Forelimb muscle (tissue), 1 donor: ENCODE results near the gene KRTAP9-6. TPM values are rescaled to one million over a fixed set of nuclear protein-coding genes. Genes with fewer than 3 reads are reported as not detected.

Source experiments
- polyA plus RNA-seq: library from polyadenylated mRNA; unstranded; fragments of 120-200 nt; gene quantifications from one replicate; pipeline ENCODE4 v1.2.1, GENCODE V29; 2013; ENCODE audit not compliant: insufficient read length

Gene KRTAP9-6
- polyA plus RNA-seq, 1 donor = 0.22 TPM

Other genes with a start within 250 kb of the KRTAP9-6 start
- not detected for gene KRTAP1-5, start 238.2 kb upstream of the KRTAP9-6 start, polyA plus RNA-seq
- gene KRTAP1-4, start 235.2 kb upstream of the KRTAP9-6 start, polyA plus RNA-seq = not detected
- not detected for gene KRTAP1-3, start 230.5 kb upstream of the KRTAP9-6 start, polyA plus RNA-seq
- not detected for gene KRTAP1-1, start 223.9 kb upstream of the KRTAP9-6 start, polyA plus RNA-seq
- gene KRTAP2-1, start 218.1 kb upstream of the KRTAP9-6 start, polyA plus RNA-seq = not detected
- not detected for gene KRTAP2-2, start 210.1 kb upstream of the KRTAP9-6 start, polyA plus RNA-seq
- gene KRTAP2-3, start 205.3 kb upstream of the KRTAP9-6 start, polyA plus RNA-seq = not detected
- gene KRTAP2-4, start 199.5 kb upstream of the KRTAP9-6 start, polyA plus RNA-seq = not detected
- not detected for gene KRTAP4-7, start 181.2 kb upstream of the KRTAP9-6 start, polyA plus RNA-seq
- not detected for gene KRTAP4-8, start 167.2 kb upstream of the KRTAP9-6 start, polyA plus RNA-seq
- gene KRTAP4-16, start 163.2 kb upstream of the KRTAP9-6 start, polyA plus RNA-seq = not detected
- not detected for gene KRTAP4-9, start 160.0 kb upstream of the KRTAP9-6 start, polyA plus RNA-seq
- not detected for gene KRTAP4-11, start 147.0 kb upstream of the KRTAP9-6 start, polyA plus RNA-seq
- not detected for gene KRTAP4-12, start 141.2 kb upstream of the KRTAP9-6 start, polyA plus RNA-seq
- gene KRTAP4-6, start 124.8 kb upstream of the KRTAP9-6 start, polyA plus RNA-seq = not detected
- not detected for gene KRTAP4-5, start 115.6 kb upstream of the KRTAP9-6 start, polyA plus RNA-seq
- gene KRTAP4-4, start 104.6 kb upstream of the KRTAP9-6 start, polyA plus RNA-seq = not detected
- not detected for gene KRTAP4-3, start 97.2 kb upstream of the KRTAP9-6 start, polyA plus RNA-seq
- gene KRTAP4-2, start 87.2 kb upstream of the KRTAP9-6 start, polyA plus RNA-seq = not detected
- gene KRTAP4-1, start 80.5 kb upstream of the KRTAP9-6 start, polyA plus RNA-seq = not detected
- gene KRTAP9-1, start 75.5 kb upstream of the KRTAP9-6 start, polyA plus RNA-seq = not detected
- not detected for gene KRTAP9-2, start 38.7 kb upstream of the KRTAP9-6 start, polyA plus RNA-seq
- not detected for gene KRTAP9-3, start 32.9 kb upstream of the KRTAP9-6 start, polyA plus RNA-seq
- gene KRTAP9-8, start 27.4 kb upstream of the KRTAP9-6 start, polyA plus RNA-seq = not detected
- gene KRTAP9-4, start 15.7 kb upstream of the KRTAP9-6 start, polyA plus RNA-seq = not detected
- gene KRTAP9-9, start 10.0 kb upstream of the KRTAP9-6 start, polyA plus RNA-seq = not detected
- gene KRTAP9-7, start 10.3 kb downstream of the KRTAP9-6 start, polyA plus RNA-seq = not detected
- not detected for gene KRTAP29-1, start 37.5 kb downstream of the KRTAP9-6 start, polyA plus RNA-seq
- not detected for gene KRTAP16-1, start 43.9 kb downstream of the KRTAP9-6 start, polyA plus RNA-seq
- not detected for gene KRTAP17-1, start 50.3 kb downstream of the KRTAP9-6 start, polyA plus RNA-seq
- not detected for gene KRT33A, start 85.5 kb downstream of the KRTAP9-6 start, polyA plus RNA-seq
- not detected for gene KRT33B, start 104.4 kb downstream of the KRTAP9-6 start, polyA plus RNA-seq
- not detected for gene KRT34, start 116.9 kb downstream of the KRTAP9-6 start, polyA plus RNA-seq
- gene KRT31, start 132.2 kb downstream of the KRTAP9-6 start, polyA plus RNA-seq = 5.9 TPM
- gene KRT37, start 159.2 kb downstream of the KRTAP9-6 start, polyA plus RNA-seq = not detected
- not detected for gene KRT38, start 175.6 kb downstream of the KRTAP9-6 start, polyA plus RNA-seq
- gene KRT32, start 202.0 kb downstream of the KRTAP9-6 start, polyA plus RNA-seq = not detected
- not detected for gene KRT35, start 215.8 kb downstream of the KRTAP9-6 start, polyA plus RNA-seq
- not detected for gene KRT36, start 224.5 kb downstream of the KRTAP9-6 start, polyA plus RNA-seq
- not detected for gene KRT13, start 240.2 kb downstream of the KRTAP9-6 start, polyA plus RNA-seq